ENCODE results near the gene PCBP2. TPM values are rescaled to one million over a fixed set of nuclear protein-coding genes. Genes with fewer than 3 reads are reported as not detected.
A peak's percentile ranks its signal among the peaks of the same experiment; 100 is the strongest.

The PCBP2 gene
- total RNA-seq, 2 experiments from 2014 or later = 209 to 1,015 TPM

GRCh38 chr12:53464685-53465418 lies 12.9 kb downstream of the PCBP2 start:
- ChIA-PET POLR2A (interaction anchor here (0.6 to 1.3 kb wide), 4 partner anchors 11 to 51 kb away, joined by 3 to 4 read pairs (median 3); partner anchors contain the start of gene TARBP2), CTCF (ENCODE audit: unreplicated experiment) (interaction anchor here (0.5 to 1.1 kb wide), 2 partner anchors 10 to 411 kb away, joined by 4 to 5 read pairs; no protein-coding TSS in a partner anchor)
- H3K27ac ChIP-seq (ENCODE audit: low read depth, low read length, poor library complexity, severe bottlenecking) = no peak overlapping the region
- H4K20me1 ChIP-seq (ENCODE audit: insufficient read depth, low read length) = peaks cover 55% of the 10 kb centered on the region
- H3K4me2 ChIP-seq (ENCODE audit: low read length) = no peak overlapping the region
- H3K4me1 ChIP-seq (ENCODE audit: insufficient read depth, low read length, poor library complexity, severe bottlenecking) = peaks cover 16% of the 10 kb centered on the region
- no peaks in the 10 kb centered on the region for H3K9me3 ChIP-seq (ENCODE audit: low read length)
- no peaks in the 10 kb centered on the region for H3K9me2 ChIP-seq (ENCODE audit: insufficient read depth, low read length)
- intact Hi-C loops (cut with micrococcal nuclease; ENCODE audit: unreplicated experiment) = no loop called here
- peaks cover 100% of the 10 kb centered on the region for H3K36me3 ChIP-seq (ENCODE audit: insufficient read depth, low read length)
- BruUV-seq (replicated peaks) = no TSS peak
- DNase-seq (ENCODE audit: low spot score) = no peak
- peaks cover 62% of the 10 kb centered on the region for H3K79me2 ChIP-seq (ENCODE audit: insufficient read depth, low read depth, low read length)
- H2AFZ ChIP-seq (ENCODE audit: low read length) = no peak overlapping the region
- TF ChIP-seq CTCF (conservative IDR thresholded peaks at IDR 0.05; ENCODE audit: low read length) (no peak), EZH2phosphoT487 (IDR thresholded peaks at IDR 0.05; ENCODE audit: borderline replicate concordance, low read depth, low read length) (no peak)
- no peak overlapping the region for H3K4me3 ChIP-seq (ENCODE audit: low read depth, low read length, poor library complexity, severe bottlenecking)

GRCh38 chr12:53465679-53466078 lies 13.8 kb downstream of the PCBP2 start:
- DNase-seq (ENCODE audit: low spot score) = no peak
- H3K27ac ChIP-seq (ENCODE audit: low read depth, low read length, poor library complexity, severe bottlenecking) = no peak overlapping the region
- no peak overlapping the region for H3K4me2 ChIP-seq (ENCODE audit: low read length)
- H3K9me3 ChIP-seq (ENCODE audit: low read length) = no peaks in the 10 kb centered on the region
- no peak overlapping the region for H2AFZ ChIP-seq (ENCODE audit: low read length)
- peaks cover 100% of the 10 kb centered on the region for H3K36me3 ChIP-seq (ENCODE audit: insufficient read depth, low read length)
- no peak overlapping the region for H3K4me3 ChIP-seq (ENCODE audit: low read depth, low read length, poor library complexity, severe bottlenecking)
- H3K79me2 ChIP-seq (ENCODE audit: insufficient read depth, low read depth, low read length) = peaks cover 57% of the 10 kb centered on the region; the same call in 1 of the 2 replicates
- H3K4me1 ChIP-seq (ENCODE audit: insufficient read depth, low read length, poor library complexity, severe bottlenecking) = peaks cover 24% of the 10 kb centered on the region
- H4K20me1 ChIP-seq (ENCODE audit: insufficient read depth, low read length) = peaks cover 49% of the 10 kb centered on the region
- no TSS peak for BruUV-seq (replicated peaks)
- POLR2A ChIA-PET = interaction anchor here (0.6 to 1.3 kb wide), 5 partner anchors 10 to 35 kb away, joined by 3 to 5 read pairs (median 3); partner anchors contain the start of gene TARBP2
- CTCF ChIA-PET (ENCODE audit: unreplicated experiment) = interaction anchor here (0.5 to 1.1 kb wide), 2 partner anchors 10 to 411 kb away, joined by 4 to 5 read pairs; no protein-coding TSS in a partner anchor
- TF ChIP-seq CTCF (conservative IDR thresholded peaks at IDR 0.05; ENCODE audit: low read length) (0 out of 2 replicates have a peak, but pooled peaks have one; percentile 24), EZH2phosphoT487 (IDR thresholded peaks at IDR 0.05; ENCODE audit: borderline replicate concordance, low read depth, low read length) (no peak)
- intact Hi-C loops (cut with micrococcal nuclease; ENCODE audit: unreplicated experiment) = no loop called here
- H3K9me2 ChIP-seq (ENCODE audit: insufficient read depth, low read length) = no peaks in the 10 kb centered on the region

- no peak for DNase-seq (ENCODE audit: low spot score)
- ChIA-PET POLR2A (no interaction called here), CTCF (ENCODE audit: unreplicated experiment) (no interaction called here)
- TF ChIP-seq EZH2phosphoT487 (IDR thresholded peaks at IDR 0.05; ENCODE audit: borderline replicate concordance, low read depth, low read length) = no peak
- TF ChIP-seq CTCF (conservative IDR thresholded peaks at IDR 0.05; ENCODE audit: low read length) = no peak
- intact Hi-C loops (cut with micrococcal nuclease; ENCODE audit: unreplicated experiment) = no loop called here
- no peak overlapping the region for H3K4me2 ChIP-seq (ENCODE audit: low read length)
- peaks cover 99% of the 10 kb centered on the region for H3K36me3 ChIP-seq (ENCODE audit: insufficient read depth, low read length)
- H3K4me3 ChIP-seq (ENCODE audit: low read depth, low read length, poor library complexity, severe bottlenecking) = no peak overlapping the region
- H3K27ac ChIP-seq (ENCODE audit: low read depth, low read length, poor library complexity, severe bottlenecking) = no peak overlapping the region
- H3K9me3 ChIP-seq (ENCODE audit: low read length) = no peaks in the 10 kb centered on the region
- H3K9me2 ChIP-seq (ENCODE audit: insufficient read depth, low read length) = no peaks in the 10 kb centered on the region
- H3K79me2 ChIP-seq (ENCODE audit: insufficient read depth, low read depth, low read length) = peaks cover 51% of the 10 kb centered on the region; the same call in 1 of the 2 replicates
- H4K20me1 ChIP-seq (ENCODE audit: insufficient read depth, low read length) = peaks cover 41% of the 10 kb centered on the region
- BruUV-seq (replicated peaks) = no TSS peak
- peaks cover 24% of the 10 kb centered on the region for H3K4me1 ChIP-seq (ENCODE audit: insufficient read depth, low read length, poor library complexity, severe bottlenecking)
- no peak overlapping the region for H2AFZ ChIP-seq (ENCODE audit: low read length)
Observed at GRCh38 chr12:53466640-53467039, 14.7 kb downstream of the PCBP2 start.

All from OCI-LY7 (cell line).